MM.1S (cell line): ENCODE results near the gene GADD45G.

Experiments
- DNase-seq: peaks from one replicate; pipeline ENCODE4 v3.0.0-alpha.2; 2015
- H2AFZ ChIP-seq: fragments of 300-600 bp; sonication (generic); 2 replicates; pipeline ENCODE4 v1.6.0; 2016; ENCODE audit warnings: antibody characterized with exemption, low read length
- H3F3A ChIP-seq: fragments of 300-600 bp; sonication (generic); 2 replicates; pipeline ENCODE4 v1.6.1; 2016; ENCODE audit warnings: mild to moderate bottlenecking, antibody characterized with exemption, low read length, moderate library complexity, mixed read lengths; ENCODE audit not compliant: insufficient read depth
- H3K27ac ChIP-seq: fragments of 300-600 bp; sonication (generic); 2 replicates; pipeline ENCODE4 v1.5.1; 2016; ENCODE audit warnings: mild to moderate bottlenecking, low read length
- H3K27me3 ChIP-seq: fragments of 300-600 bp; sonication (generic); replicated peaks from 2 replicates; pipeline ENCODE4 v1.6.0; 2016; ENCODE audit warnings: low read length; ENCODE audit not compliant: insufficient read depth
- H3K36me3 ChIP-seq: fragments of 300-600 bp; sonication (generic); replicated peaks from 2 replicates; pipeline ENCODE4 v1.6.1; 2016; ENCODE audit warnings: mild to moderate bottlenecking, low read length, mixed read lengths; ENCODE audit not compliant: insufficient read depth
- H3K4me1 ChIP-seq: fragments of 300-600 bp; sonication (generic); 2 replicates; pipeline ENCODE4 v1.6.1; 2016; ENCODE audit warnings: low read length, mixed read lengths
- H3K4me2 ChIP-seq: fragments of 300-600 bp; sonication (generic); 2 replicates; pipeline ENCODE4 v1.6.0; 2016; ENCODE audit warnings: low read depth, low read length
- H3K4me3 ChIP-seq: fragments of 300-600 bp; sonication (generic); 2 replicates; pipeline ENCODE4 v1.5.1; 2016; ENCODE audit warnings: low read length, mixed read lengths
- H3K79me2 ChIP-seq: fragments of 300-600 bp; sonication (generic); 2 replicates; pipeline ENCODE4 v1.6.1; 2016; ENCODE audit warnings: mixed run types, low read length, mixed read lengths
- H3K9ac ChIP-seq: fragments of 300-600 bp; sonication (generic); 2 replicates; pipeline ENCODE4 v1.6.1; 2016; ENCODE audit warnings: low read length, mixed read lengths
- H3K9me2 ChIP-seq: fragments of 300-600 bp; sonication (generic); replicated peaks from 2 replicates; pipeline ENCODE4 v1.6.1; 2016; ENCODE audit warnings: mild to moderate bottlenecking, low read length, mixed read lengths; ENCODE audit not compliant: insufficient read depth
- H3K9me3 ChIP-seq: fragments of 300-600 bp; sonication (generic); replicated peaks from 2 replicates; pipeline ENCODE4 v1.6.1; 2016; ENCODE audit warnings: mild to moderate bottlenecking, low read length, mixed read lengths; ENCODE audit not compliant: insufficient read depth
- H4K20me1 ChIP-seq: fragments of 300-600 bp; sonication (generic); 2 replicates; pipeline ENCODE4 v1.6.1; 2016; ENCODE audit warnings: mild to moderate bottlenecking, low read length, moderate library complexity, mixed read lengths; ENCODE audit not compliant: insufficient read depth
- CTCF ChIP-seq: fragments of 300-600 bp; sonication (generic); IDR thresholded peaks from 2 replicates; pipeline ENCODE4 v1.5.1; 2016; ENCODE audit warnings: antibody characterized with exemption, low read length, mixed read lengths
- EZH2 ChIP-seq: fragments of 300-600 bp; sonication (generic); optimal IDR thresholded peaks from 2 replicates; pipeline ENCODE3; 2017; ENCODE audit warnings: low read depth, mild to moderate bottlenecking, antibody characterized with exemption, low read length, mixed read lengths
- EZH2phosphoT487 ChIP-seq: fragments of 300-600 bp; sonication (generic); IDR thresholded peaks from 2 replicates; pipeline ENCODE4 v1.6.1; 2018; ENCODE audit warnings: antibody characterized with exemption, low read length

GADD45G gene

DNA sequence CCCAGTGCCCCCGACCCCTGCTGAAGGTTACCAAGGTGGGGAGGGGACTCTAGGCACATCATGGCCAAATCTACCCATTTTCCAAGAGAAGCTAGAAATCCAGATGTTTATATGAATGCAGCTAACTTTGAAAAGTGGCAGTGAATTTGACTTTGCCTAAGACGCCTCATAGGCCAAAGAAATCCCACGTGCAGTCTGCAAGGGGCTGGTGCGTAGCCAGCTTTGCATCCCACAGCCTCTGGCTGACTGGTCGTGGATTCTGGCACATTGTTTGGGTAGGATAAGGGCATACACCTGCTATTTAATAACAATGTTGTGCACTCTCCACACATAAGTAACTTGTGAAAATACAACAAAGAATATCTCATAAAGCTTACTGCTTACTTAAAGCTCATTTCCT lies 3.5 kb upstream of the GADD45G start:
- no peaks in the 10 kb centered on the region for H3K9me2 ChIP-seq
- H3F3A ChIP-seq = peaks cover 16% of the 10 kb centered on the region; the same call in 1 of the 2 replicates
- H2AFZ ChIP-seq = no peak overlapping the region
- H3K9ac ChIP-seq = no peak overlapping the region
- TF ChIP-seq EZH2phosphoT487 (no peak), EZH2 (no peak), CTCF (no peak)
- DNase-seq = no peak
- H3K27me3 ChIP-seq = peaks cover 14% of the 10 kb centered on the region
- H3K36me3 ChIP-seq = no peaks in the 10 kb centered on the region
- H3K4me1 ChIP-seq = no peaks in the 10 kb centered on the region
- no peak overlapping the region for H3K4me3 ChIP-seq
- H3K27ac ChIP-seq = no peak overlapping the region
- no peaks in the 10 kb centered on the region for H3K79me2 ChIP-seq
- H3K4me2 ChIP-seq = no peak overlapping the region
- H4K20me1 ChIP-seq = no peaks in the 10 kb centered on the region
- H3K9me3 ChIP-seq = no peaks in the 10 kb centered on the region

GRCh38 chr9:89601856-89602562 lies 2.8 kb upstream of the GADD45G start:
- Histone ChIP-seq H3K79me2 (no peaks in the 10 kb centered on the region), H3K27ac (no peak overlapping the region), H2AFZ (no peak overlapping the region), H3K9me3 (no peaks in the 10 kb centered on the region), H3K9me2 (no peaks in the 10 kb centered on the region), H3K4me2 (no peak overlapping the region), H3K27me3 (peaks cover 20% of the 10 kb centered on the region), H3F3A (peaks cover 20% of the 10 kb centered on the region), H3K36me3 (no peaks in the 10 kb centered on the region), H3K4me1 (peaks cover 2% of the 10 kb centered on the region; the same call in 1 of the 2 replicates), H3K4me3 (no peak overlapping the region), H3K9ac (no peak overlapping the region), H4K20me1 (no peaks in the 10 kb centered on the region)
- no peak for DNase-seq
- TF ChIP-seq CTCF (no peak), EZH2 (no peak), EZH2phosphoT487 (no peak)

DNA sequence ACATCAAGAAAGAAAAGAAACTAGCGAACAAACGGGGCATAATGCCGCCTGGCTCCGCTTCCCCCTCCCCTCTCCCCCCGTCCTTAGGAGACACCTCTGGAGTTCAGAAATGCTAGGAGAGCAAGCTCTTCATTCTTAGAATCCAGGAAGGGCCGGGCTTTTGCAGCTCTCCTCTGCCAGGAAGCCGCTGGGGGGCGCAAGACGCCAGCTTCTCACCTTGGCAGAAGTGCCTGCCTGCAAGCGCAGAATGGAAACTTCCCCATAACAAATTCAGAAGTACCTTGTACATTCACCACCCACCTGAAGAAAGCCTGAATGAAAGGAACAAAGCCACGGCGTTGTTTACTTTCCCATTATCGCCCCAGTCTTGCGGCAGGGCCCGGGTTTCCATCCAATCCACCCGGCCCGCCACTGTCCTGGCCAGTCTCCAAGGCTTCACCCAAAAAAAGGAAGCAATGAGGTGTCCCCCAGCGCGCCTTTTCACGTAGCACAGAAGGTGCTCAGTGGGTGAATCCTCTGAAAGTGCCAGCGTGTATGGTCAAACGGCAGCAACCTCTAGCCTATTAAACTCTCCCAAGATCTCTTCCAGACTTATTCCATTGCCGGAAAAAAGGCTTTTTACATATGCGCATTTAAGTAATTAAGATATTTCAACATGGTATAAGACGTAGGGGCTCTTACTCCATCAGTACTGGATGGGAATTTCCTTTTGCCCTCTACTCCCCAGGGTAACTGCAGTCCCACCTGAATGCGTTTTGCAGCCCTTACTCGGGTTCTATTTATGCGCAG lies 1.6 kb upstream of the GADD45G start:
- peaks cover 22% of the 10 kb centered on the region for H3K27me3 ChIP-seq
- no peaks in the 10 kb centered on the region for H3K9me3 ChIP-seq
- peaks cover 22% of the 10 kb centered on the region for H3F3A ChIP-seq
- H3K36me3 ChIP-seq = no peaks in the 10 kb centered on the region
- H3K4me2 ChIP-seq = peak overlapping the region; percentile 100
- H2AFZ ChIP-seq = peak overlapping the region; percentile 86
- no peak for TF ChIP-seq EZH2phosphoT487
- TF ChIP-seq CTCF = peak; percentile 90
- H3K9ac ChIP-seq = peak overlapping the region; percentile 25; the same call in 1 of the 2 replicates
- H3K4me1 ChIP-seq = peaks cover 4% of the 10 kb centered on the region; the same call in 1 of the 2 replicates
- H3K9me2 ChIP-seq = no peaks in the 10 kb centered on the region
- no peaks in the 10 kb centered on the region for H4K20me1 ChIP-seq
- no peaks in the 10 kb centered on the region for H3K79me2 ChIP-seq
- peak; percentile 88 for DNase-seq
- H3K4me3 ChIP-seq = peak overlapping the region; percentile 74
- H3K27ac ChIP-seq = no peak overlapping the region
